SK-N-DZ (cell line): ENCODE data around the gene SLC43A3.
"Not testable (repeated sequence)": the region's sequence is repeated elsewhere in the genome, so short reads cannot be mapped to it uniquely, and the experiment has no call there.

Experiments
- DNase-seq: peaks from one replicate; pipeline ENCODE4 v3.0.0-alpha.2; 2015; ENCODE audit warnings: low spot score

SLC43A3 gene

GRCh38 chr11:57407010-57407920 is 19.7 kb downstream of the SLC43A3 start:
- no peak for DNase-seq

GRCh38 chr11:57406337-57406904 is 20.5 kb downstream of the SLC43A3 start:
- no peak for DNase-seq

- no peak for DNase-seq
Observed at GRCh38 chr11:57405271-57405860, 21.6 kb downstream of the SLC43A3 start.

- no peak for DNase-seq
Observed at GRCh38 chr11:57403802-57404147, 23.1 kb downstream of the SLC43A3 start.

- not testable (repeated sequence) for DNase-seq
Observed at GRCh38 chr11:57403003-57403801, 23.7 kb downstream of the SLC43A3 start.

- no peak for DNase-seq
Observed at GRCh38 chr11:57402188-57403002, 24.5 kb downstream of the SLC43A3 start.

GRCh38 chr11:57399972-57400578 is 26.8 kb downstream of the SLC43A3 start:
- DNase-seq: no peak

GRCh38 chr11:57399221-57399620 is 27.7 kb downstream of the SLC43A3 start:
- no peak for DNase-seq

- no peak for DNase-seq
Observed at GRCh38 chr11:57397394-57397990, 29.4 kb downstream of the SLC43A3 start.

- no peak for DNase-seq
Observed at GRCh38 chr11:57396744-57397143, 30.2 kb downstream of the SLC43A3 start.

GRCh38 chr11:57395905-57396623 is 30.9 kb downstream of the SLC43A3 start:
- peak; percentile 48 for DNase-seq

GRCh38 chr11:57394203-57394965 is 32.5 kb downstream of the SLC43A3 start:
- no peak for DNase-seq

- DNase-seq: no peak
Observed at GRCh38 chr11:57392763-57393105, 34.2 kb downstream of the SLC43A3 start.

- peak; percentile 95 for DNase-seq
Observed at GRCh38 chr11:57392066-57392762, 34.7 kb downstream of the SLC43A3 start.

- DNase-seq: no peak
Observed at GRCh38 chr11:57391539-57391938, 35.4 kb downstream of the SLC43A3 start.

- DNase-seq: no peak
Observed at GRCh38 chr11:57391111-57391510, 35.8 kb downstream of the SLC43A3 start.

- peak; percentile 92 for DNase-seq
Observed at GRCh38 chr11:57390535-57390934, 36.4 kb downstream of the SLC43A3 start, which contains the start of gene PRG2. Gene PRG2 (minus strand): TSS chr11:57390650. CDS start chr11:57389944, 706 bp downstream.
